ENCODE data around the gene TLK1. TPM values are rescaled to one million over a fixed set of nuclear protein-coding genes. Genes with fewer than 3 reads are reported as not detected.

TLK1 gene
- total and polyA plus RNA-seq, 10 of the 15 experiments (the other 5 are each of a cell fraction or from before 2014, with no cell fraction given) = 25.1 to 126 (median 57.3) TPM

GRCh38 chr2:171044416-171044815 lies 116.3 kb downstream of the TLK1 start (continued):
- TF ChIP-seq CEBPZ (IDR thresholded peaks at IDR 0.05; ENCODE audit: low read depth, low read length) (no peak), ZNF384 (IDR thresholded peaks at IDR 0.05; ENCODE audit: borderline replicate concordance, low read depth, low read length) (no peak), ESRRA (IDR thresholded peaks at IDR 0.05; ENCODE audit: low read length) (no peak)

- DNase-seq (ENCODE audit: low read depth, low spot score) = no peak
- TF ChIP-seq SMAD5 (IDR thresholded peaks at IDR 0.05; ENCODE audit: low read depth) (no peak), E2F8 (IDR thresholded peaks at IDR 0.05; ENCODE audit: low read depth, partially characterized antibody) (no peak), CHD2 (IDR thresholded peaks at IDR 0.05; ENCODE audit: borderline replicate concordance, low read depth, low read length) (no peak), ESRRA (IDR thresholded peaks at IDR 0.05; ENCODE audit: low read length) (no peak)
- TF ChIP-seq, protein P1, sequence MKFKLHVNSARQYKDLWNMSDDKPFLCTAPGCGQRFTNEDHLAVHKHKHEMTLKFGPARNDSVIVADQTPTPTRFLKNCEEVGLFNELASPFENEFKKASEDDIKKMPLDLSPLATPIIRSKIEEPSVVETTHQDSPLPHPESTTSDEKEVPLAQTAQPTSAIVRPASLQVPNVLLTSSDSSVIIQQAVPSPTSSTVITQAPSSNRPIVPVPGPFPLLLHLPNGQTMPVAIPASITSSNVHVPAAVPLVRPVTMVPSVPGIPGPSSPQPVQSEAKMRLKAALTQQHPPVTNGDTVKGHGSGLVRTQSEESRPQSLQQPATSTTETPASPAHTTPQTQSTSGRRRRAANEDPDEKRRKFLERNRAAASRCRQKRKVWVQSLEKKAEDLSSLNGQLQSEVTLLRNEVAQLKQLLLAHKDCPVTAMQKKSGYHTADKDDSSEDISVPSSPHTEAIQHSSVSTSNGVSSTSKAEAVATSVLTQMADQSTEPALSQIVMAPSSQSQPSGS (IDR thresholded peaks at IDR 0.05; ENCODE audit: low read length) = no peak
- TF ChIP-seq, protein P2, sequence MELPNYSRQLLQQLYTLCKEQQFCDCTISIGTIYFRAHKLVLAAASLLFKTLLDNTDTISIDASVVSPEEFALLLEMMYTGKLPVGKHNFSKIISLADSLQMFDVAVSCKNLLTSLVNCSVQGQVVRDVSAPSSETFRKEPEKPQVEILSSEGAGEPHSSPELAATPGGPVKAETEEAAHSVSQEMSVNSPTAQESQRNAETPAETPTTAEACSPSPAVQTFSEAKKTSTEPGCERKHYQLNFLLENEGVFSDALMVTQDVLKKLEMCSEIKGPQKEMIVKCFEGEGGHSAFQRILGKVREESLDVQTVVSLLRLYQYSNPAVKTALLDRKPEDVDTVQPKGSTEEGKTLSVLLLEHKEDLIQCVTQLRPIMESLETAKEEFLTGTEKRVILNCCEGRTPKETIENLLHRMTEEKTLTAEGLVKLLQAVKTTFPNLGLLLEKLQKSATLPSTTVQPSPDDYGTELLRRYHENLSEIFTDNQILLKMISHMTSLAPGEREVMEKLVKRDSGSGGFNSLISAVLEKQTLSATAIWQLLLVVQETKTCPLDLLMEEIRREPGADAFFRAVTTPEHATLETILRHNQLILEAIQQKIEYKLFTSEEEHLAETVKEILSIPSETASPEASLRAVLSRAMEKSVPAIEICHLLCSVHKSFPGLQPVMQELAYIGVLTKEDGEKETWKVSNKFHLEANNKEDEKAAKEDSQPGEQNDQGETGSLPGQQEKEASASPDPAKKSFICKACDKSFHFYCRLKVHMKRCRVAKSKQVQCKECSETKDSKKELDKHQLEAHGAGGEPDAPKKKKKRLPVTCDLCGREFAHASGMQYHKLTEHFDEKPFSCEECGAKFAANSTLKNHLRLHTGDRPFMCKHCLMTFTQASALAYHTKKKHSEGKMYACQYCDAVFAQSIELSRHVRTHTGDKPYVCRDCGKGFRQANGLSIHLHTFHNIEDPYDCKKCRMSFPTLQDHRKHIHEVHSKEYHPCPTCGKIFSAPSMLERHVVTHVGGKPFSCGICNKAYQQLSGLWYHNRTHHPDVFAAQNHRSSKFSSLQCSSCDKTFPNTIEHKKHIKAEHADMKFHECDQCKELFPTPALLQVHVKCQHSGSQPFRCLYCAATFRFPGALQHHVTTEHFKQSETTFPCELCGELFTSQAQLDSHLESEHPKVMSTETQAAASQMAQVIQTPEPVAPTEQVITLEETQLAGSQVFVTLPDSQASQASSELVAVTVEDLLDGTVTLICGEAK (IDR thresholded peaks at IDR 0.05; ENCODE audit: borderline replicate concordance) = no peak
Observed at GRCh38 chr2:171042253-171042969, 118.3 kb downstream of the TLK1 start.

More at GRCh38 chr2:171042253-171042969, 118.3 kb downstream of the TLK1 start:
- Histone ChIP-seq H4K20me1 (ENCODE audit: control insufficient read depth, insufficient read depth) (no peaks in the 10 kb centered on the region), H3K4me1 (ENCODE audit: control insufficient read depth, insufficient read depth, low read length) (no peaks in the 10 kb centered on the region), H3K79me2 (ENCODE audit: control insufficient read depth, insufficient read depth, low read length) (no peaks in the 10 kb centered on the region; the same call in none of the 2 replicates), H2AFZ (ENCODE audit: control insufficient read depth, low read depth, low read length) (no peak overlapping the region), H3K27me3 (replicated peaks in 1 of 2; ENCODE audit: control insufficient read depth in 2 of 2, insufficient read depth in 2 of 2, low read length in 1 of 2) (no peaks in the 10 kb centered on the region), H3K4me2 (ENCODE audit: control insufficient read depth, insufficient read depth) (no peak overlapping the region), H3K9me3 (replicated peaks; ENCODE audit: control insufficient read depth, insufficient read depth, low read length) (no peaks in the 10 kb centered on the region), H3K4me3 (no peak overlapping the region), H3K9ac (ENCODE audit: control insufficient read depth, insufficient read depth, low read length) (no peak overlapping the region), H3K36me3 (ENCODE audit: control insufficient read depth in 2 of 2, insufficient read depth in 2 of 2, low read length in 1 of 2) (peaks cover 3 to 56% of the 10 kb centered on the region in 2 experiments), H3K27ac (ENCODE audit: control insufficient read depth, insufficient read depth) (0 out of 2 replicates have a peak overlapping the region, but pooled peaks have one; percentile 19)
- in situ Hi-C loops (cut with MboI) (no loop called here), intact Hi-C loops (cut with micrococcal nuclease; ENCODE audit: unreplicated experiment) (no loop called here)
- SMC1A ChIA-PET (ENCODE audit: uncharacterized antibody, unreplicated experiment) = interaction anchor here (1.3 kb wide), 1 partner anchor 119 kb away, joined by 3 read pairs; no protein-coding TSS in a partner anchor
- no TSS peak for BruUV-seq (replicated peaks)
- RAD21 ChIA-PET (ENCODE audit: unreplicated experiment) = no interaction called here
- WGBS (ENCODE audit: insufficient coverage, insufficient replicate concordance, low lambda C conversion rate, missing lambda C conversion rate) = 94% methylated on average over 1 of the region's 1 CpG
- CTCF ChIA-PET = interaction anchor here (0.8 kb wide), 1 partner anchor 34 kb away, joined by 4 read pairs; no protein-coding TSS in a partner anchor
- POLR2A ChIA-PET = interaction anchor here (1.0 kb wide), 1 partner anchor 36 kb away, joined by 3 read pairs; no protein-coding TSS in a partner anchor
- FAIRE-seq (no peak), ATAC-seq (no peak)
